GM23338 (cell line): Measurements from ENCODE around the gene PRDM10.

Experiments used
- EZH2 ChIP-seq: fragments of 200-600 bp; sonication (generic); IDR thresholded peaks from one replicate; pipeline ENCODE4 v1.8.0; 2017; ENCODE audit warnings: antibody characterized with exemption, mild to moderate bottlenecking, low read depth; ENCODE audit not compliant: unreplicated experiment
- POLR2AphosphoS5 ChIP-seq: IDR thresholded peaks from 2 replicates; pipeline ENCODE4 v1.6.1; 2016; ENCODE audit warnings: antibody characterized with exemption, low read depth
- TF ChIP-seq, protein P1 (sequence below), 2 experiments: fragments of 200-600 bp in 1 of 2; sonication (generic) in 1 of 2; conservative IDR thresholded peaks; 2 replicates each; pipeline versions ENCODE4 v1.5.1 to v1.6.1; 2016 to 2017; ENCODE audit warnings: antibody characterized with exemption in 2 of 2, low read depth in 2 of 2, mild to moderate bottlenecking in 2 of 2, moderate library complexity in 1 of 2

DNA sequence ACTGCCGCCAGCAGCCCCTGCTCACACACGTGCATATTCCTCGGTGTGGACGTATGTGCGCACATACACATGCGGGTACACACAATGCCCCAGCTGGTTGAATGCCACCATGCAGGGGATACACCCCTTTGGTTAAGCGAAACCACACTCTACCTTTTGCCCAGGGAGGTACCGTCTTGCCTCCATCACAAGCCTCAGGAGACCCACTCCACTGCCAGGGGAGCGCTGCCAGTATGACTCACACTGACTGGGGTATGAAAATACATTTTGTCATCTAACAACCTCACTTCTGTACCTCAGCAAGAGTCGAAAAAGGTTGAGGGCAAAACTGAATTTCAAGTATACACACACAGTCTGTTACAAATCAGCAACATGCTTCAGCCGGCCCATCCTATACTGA is 147.5 kb downstream of the PRDM10 start:
- TF ChIP-seq POLR2AphosphoS5 = no peak
- TF ChIP-seq, protein P1, sequence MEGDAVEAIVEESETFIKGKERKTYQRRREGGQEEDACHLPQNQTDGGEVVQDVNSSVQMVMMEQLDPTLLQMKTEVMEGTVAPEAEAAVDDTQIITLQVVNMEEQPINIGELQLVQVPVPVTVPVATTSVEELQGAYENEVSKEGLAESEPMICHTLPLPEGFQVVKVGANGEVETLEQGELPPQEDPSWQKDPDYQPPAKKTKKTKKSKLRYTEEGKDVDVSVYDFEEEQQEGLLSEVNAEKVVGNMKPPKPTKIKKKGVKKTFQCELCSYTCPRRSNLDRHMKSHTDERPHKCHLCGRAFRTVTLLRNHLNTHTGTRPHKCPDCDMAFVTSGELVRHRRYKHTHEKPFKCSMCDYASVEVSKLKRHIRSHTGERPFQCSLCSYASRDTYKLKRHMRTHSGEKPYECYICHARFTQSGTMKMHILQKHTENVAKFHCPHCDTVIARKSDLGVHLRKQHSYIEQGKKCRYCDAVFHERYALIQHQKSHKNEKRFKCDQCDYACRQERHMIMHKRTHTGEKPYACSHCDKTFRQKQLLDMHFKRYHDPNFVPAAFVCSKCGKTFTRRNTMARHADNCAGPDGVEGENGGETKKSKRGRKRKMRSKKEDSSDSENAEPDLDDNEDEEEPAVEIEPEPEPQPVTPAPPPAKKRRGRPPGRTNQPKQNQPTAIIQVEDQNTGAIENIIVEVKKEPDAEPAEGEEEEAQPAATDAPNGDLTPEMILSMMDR (conservative IDR thresholded peaks at IDR 0.05; ENCODE audit: low read depth in 2 of 2) = no peak
- TF ChIP-seq EZH2 = no peak
